Endodermal cell (in vitro differentiated cells): ENCODE results near the gene ABCD1. TPM values are rescaled to one million over a fixed set of nuclear protein-coding genes. Genes with fewer than 3 reads are reported as not detected.

Source experiments
- DNase-seq: peaks from one replicate; pipeline ENCODE4 v3.0.0-alpha.2; 2017
- H3K27ac ChIP-seq: 2 replicates; pipeline ENCODE4 v1.5.1; 2013; ENCODE audit warnings: mild to moderate bottlenecking, low read depth, low read length, moderate library complexity
- H3K27me3 ChIP-seq: 2 replicates; pipeline ENCODE4 v1.6.1; 2013; ENCODE audit warnings: mild to moderate bottlenecking, low read length, moderate library complexity; ENCODE audit not compliant: insufficient read depth, control insufficient read depth, poor library complexity, severe bottlenecking
- H3K36me3 ChIP-seq: 2 replicates; pipeline ENCODE4 v1.7.0; 2013; ENCODE audit warnings: mild to moderate bottlenecking, low read length, moderate library complexity; ENCODE audit not compliant: control insufficient read depth, insufficient read depth
- H3K4me1 ChIP-seq: one replicate; pipeline ENCODE4 v1.7.0; 2013; ENCODE audit warnings: low read length; ENCODE audit not compliant: control insufficient read depth, insufficient read depth
- H3K4me3 ChIP-seq: 2 replicates; pipeline ENCODE4 v1.5.1; 2013; ENCODE audit warnings: mild to moderate bottlenecking, low read length, moderate library complexity
- H3K9ac ChIP-seq: 2 replicates; pipeline ENCODE4 v1.6.1; 2013; ENCODE audit warnings: mild to moderate bottlenecking, low read length, moderate library complexity; ENCODE audit not compliant: poor library complexity, severe bottlenecking; ENCODE audit errors: extremely low read depth
- H3K9me3 ChIP-seq: 2 replicates; pipeline ENCODE4 v1.6.1; 2013; ENCODE audit warnings: mild to moderate bottlenecking, low read length, moderate library complexity; ENCODE audit not compliant: control insufficient read depth
- H3K27ac Mint-ChIP-seq: 2 replicates; pipeline ENCODE4 v1.8.0; 2020; ENCODE audit warnings: mixed read lengths
- H3K27me3 Mint-ChIP-seq: 2 replicates; pipeline ENCODE4 v1.8.0; 2021; ENCODE audit warnings: mild to moderate bottlenecking, mixed read lengths; ENCODE audit not compliant: insufficient read depth
- H3K36me3 Mint-ChIP-seq: 2 replicates; pipeline ENCODE4 v1.8.0; 2020; ENCODE audit warnings: low read depth, mixed read lengths
- H3K4me1 Mint-ChIP-seq: 2 replicates; pipeline ENCODE4 v1.8.0; 2020; ENCODE audit warnings: mixed read lengths
- H3K4me3 Mint-ChIP-seq: 2 replicates; pipeline ENCODE4 v1.8.0; 2020; ENCODE audit warnings: mild to moderate bottlenecking, moderate library complexity, mixed read lengths
- H3K9me3 Mint-ChIP-seq: 2 replicates; pipeline ENCODE4 v1.8.0; 2020; ENCODE audit warnings: mild to moderate bottlenecking, mixed read lengths
- WGBS, 2 experiments: methylation state at CpG; one replicate each; pipeline versions ENCODE4 v1.1.5 to v1.1.7; 2013; ENCODE audit warnings: missing lambda C conversion rate in 2 of 2, mixed read lengths in 1 of 2; ENCODE audit not compliant: insufficient coverage in 1 of 2, insufficient read length in 1 of 2; 5-methylcytosine and 5-hydroxymethylcytosine counted together
- total RNA-seq, 2 donors: library from RNA; stranded (reverse); fragmentation: NEBNext Ultra II Directional in 1 of 2; extraction: Animal tissue kit (Norgen Biotek cat#: 25700) in 1 of 2; gene quantifications; 2 replicates in 1 of 2; 3 replicates in 1 of 2; pipeline ENCODE4 v1.2.1, GENCODE V29; 2021
- TF ChIP-seq, protein P1 (sequence below): fragments of 200-600 bp; sonication (generic); conservative IDR thresholded peaks from 2 replicates; pipeline ENCODE4 v1.5.0; 2021; ENCODE audit warnings: antibody characterized with exemption, mild to moderate bottlenecking

ABCD1 gene
- total RNA-seq, 2 donors from 2014 or later, result 17.9 to 18.2 TPM

DNA sequence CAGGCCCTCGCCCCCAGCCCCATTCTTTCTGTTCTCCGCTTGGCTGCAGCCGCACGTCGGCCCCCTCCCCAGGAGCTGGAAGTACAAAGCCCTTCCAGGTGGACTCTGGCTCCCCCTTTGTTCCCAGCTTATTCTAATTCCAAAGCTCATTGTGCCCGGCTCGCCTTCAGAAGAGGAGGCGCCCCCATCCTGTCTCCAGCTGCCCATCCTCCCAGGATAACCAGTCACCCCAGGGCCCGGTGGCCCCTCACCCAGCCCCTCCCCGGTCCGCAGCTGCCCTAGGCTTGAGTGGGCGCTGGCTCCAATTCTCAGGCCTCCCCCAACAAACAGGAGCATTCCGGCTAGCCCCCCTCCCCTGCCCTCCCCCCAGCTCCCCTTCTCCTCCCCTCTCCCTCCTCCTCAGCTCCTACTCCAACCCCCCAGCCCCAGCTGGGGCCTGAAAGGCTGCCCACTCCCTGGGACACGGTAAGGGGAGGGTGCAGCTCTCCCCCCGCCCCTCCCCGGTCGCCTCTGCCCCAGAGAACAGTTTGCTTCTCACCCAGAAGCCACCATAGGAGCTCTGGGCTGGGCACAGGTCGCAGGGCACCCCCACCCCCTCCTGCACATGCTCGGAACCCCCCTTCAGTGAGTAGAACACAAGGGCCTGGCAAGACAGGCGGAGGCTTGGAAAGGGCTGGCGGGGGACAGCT lies 40.0 kb upstream of the ABCD1 start:
- Histone ChIP-seq H3K9me3 (no peaks in the 10 kb centered on the region), H3K36me3 (no peaks in the 10 kb centered on the region), H3K27me3 (no peaks in the 10 kb centered on the region), H3K4me1 (no peaks in the 10 kb centered on the region), H3K9ac (no peak overlapping the region), H3K4me3 (no peak overlapping the region), H3K27ac (peak overlapping the region; percentile 96)
- Mint-ChIP-seq H3K4me1 (peaks cover 9% of the 10 kb centered on the region), H3K27ac (no peak overlapping the region), H3K36me3 (peaks cover 4% of the 10 kb centered on the region), H3K9me3 (peaks cover 59% of the 10 kb centered on the region), H3K4me3 (no peak overlapping the region), H3K27me3 (peaks cover 2% of the 10 kb centered on the region)
- TF ChIP-seq, protein P1, sequence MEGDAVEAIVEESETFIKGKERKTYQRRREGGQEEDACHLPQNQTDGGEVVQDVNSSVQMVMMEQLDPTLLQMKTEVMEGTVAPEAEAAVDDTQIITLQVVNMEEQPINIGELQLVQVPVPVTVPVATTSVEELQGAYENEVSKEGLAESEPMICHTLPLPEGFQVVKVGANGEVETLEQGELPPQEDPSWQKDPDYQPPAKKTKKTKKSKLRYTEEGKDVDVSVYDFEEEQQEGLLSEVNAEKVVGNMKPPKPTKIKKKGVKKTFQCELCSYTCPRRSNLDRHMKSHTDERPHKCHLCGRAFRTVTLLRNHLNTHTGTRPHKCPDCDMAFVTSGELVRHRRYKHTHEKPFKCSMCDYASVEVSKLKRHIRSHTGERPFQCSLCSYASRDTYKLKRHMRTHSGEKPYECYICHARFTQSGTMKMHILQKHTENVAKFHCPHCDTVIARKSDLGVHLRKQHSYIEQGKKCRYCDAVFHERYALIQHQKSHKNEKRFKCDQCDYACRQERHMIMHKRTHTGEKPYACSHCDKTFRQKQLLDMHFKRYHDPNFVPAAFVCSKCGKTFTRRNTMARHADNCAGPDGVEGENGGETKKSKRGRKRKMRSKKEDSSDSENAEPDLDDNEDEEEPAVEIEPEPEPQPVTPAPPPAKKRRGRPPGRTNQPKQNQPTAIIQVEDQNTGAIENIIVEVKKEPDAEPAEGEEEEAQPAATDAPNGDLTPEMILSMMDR, result no peak
- peak; percentile 67 for DNase-seq
- 28 to 34% methylated on average over 4 to 11 of the region's 21 CpGs for WGBS, 2 experiments

DNA sequence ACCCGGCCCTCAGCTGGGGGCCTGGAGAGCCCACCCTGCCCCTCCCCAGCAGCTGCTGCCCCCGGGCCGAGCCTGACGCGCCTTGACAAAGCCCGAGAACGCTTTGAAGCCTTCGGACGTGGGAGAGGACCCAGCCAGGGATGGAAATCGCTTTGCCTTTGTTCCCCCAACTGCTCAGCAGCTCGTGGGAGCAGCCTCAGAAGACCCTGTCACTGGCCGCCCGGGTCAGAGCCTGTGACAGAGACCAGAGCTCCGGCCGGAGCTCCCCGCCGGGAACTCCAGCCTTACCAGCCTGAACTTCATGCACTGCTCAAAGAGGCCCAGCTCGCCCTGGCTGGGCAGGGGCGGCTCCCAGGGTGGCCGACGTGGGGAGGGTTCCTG lies 39.5 kb upstream of the ABCD1 start:
- no peak overlapping the region for H3K4me3 ChIP-seq

DNA sequence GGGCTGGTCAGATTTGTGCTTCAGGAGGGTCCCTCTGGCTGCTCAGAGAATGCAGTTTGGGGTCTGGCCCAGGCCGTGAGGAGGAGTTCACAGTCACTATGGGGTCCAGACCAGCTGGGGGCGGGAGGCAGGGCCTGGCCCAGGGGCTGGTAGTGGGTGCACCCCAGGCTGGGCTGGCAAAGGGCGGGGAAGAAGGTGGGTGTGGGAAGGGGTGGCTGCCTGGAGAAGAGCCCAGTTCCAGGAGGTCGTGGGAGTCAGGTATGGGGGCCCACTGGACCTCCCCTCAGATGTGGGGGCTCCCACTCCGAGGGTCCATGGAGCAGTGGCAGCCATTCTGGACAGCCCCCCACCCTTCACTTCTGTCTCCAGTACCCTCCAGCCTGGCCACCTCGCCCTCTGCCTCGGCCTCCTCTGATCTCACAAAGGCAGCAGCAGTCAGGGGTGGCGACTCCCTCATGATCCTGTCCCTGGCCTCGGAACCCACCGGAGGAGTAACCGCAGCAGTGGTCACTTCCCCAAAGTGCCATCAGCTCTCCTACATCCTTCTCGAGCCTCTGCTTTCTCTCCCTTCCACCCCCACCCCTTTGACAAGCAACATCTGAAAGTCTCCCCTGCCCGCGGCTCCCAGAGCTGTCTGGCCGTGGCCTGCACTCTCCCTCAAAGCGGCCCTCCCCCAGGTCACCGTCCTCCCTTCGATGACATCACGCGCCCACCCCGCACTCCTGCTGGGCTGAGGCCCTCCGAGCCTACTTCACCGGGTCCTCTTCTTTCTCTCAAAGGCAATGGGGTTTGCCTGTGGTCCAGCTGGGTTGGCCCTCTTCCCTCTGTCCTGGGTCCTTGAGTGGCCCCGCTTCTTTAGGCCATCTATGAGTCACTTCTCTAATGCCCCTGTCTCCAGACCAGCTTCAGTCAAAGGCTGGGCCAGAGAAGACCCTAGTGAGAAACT lies 38.6 kb upstream of the ABCD1 start:
- H3K9me3 ChIP-seq, result no peaks in the 10 kb centered on the region
- H3K9ac ChIP-seq, result no peak overlapping the region
- TF ChIP-seq, protein P1, result no peak
- 52 to 72% methylated on average over 7 to 23 of the region's 24 CpGs for WGBS, 2 experiments
- Mint-ChIP-seq H3K27ac (no peak overlapping the region), H3K4me1 (peaks cover 9% of the 10 kb centered on the region), H3K36me3 (peaks cover 4% of the 10 kb centered on the region), H3K4me3 (no peak overlapping the region), H3K27me3 (no peaks in the 10 kb centered on the region), H3K9me3 (peaks cover 60% of the 10 kb centered on the region)
- no peak overlapping the region for H3K4me3 ChIP-seq
- H3K27ac ChIP-seq, result peak overlapping the region; percentile 96
- no peaks in the 10 kb centered on the region for H3K27me3 ChIP-seq
- H3K36me3 ChIP-seq, result no peaks in the 10 kb centered on the region
- H3K4me1 ChIP-seq, result no peaks in the 10 kb centered on the region
- DNase-seq, result peak; percentile 52

More for the DNA sequence above, 39.5 kb upstream of the ABCD1 start:
- DNase-seq, result peak; percentile 63
- Mint-ChIP-seq H3K9me3 (peaks cover 57% of the 10 kb centered on the region), H3K27ac (no peak overlapping the region), H3K4me1 (peaks cover 9% of the 10 kb centered on the region), H3K27me3 (no peaks in the 10 kb centered on the region), H3K36me3 (peaks cover 4% of the 10 kb centered on the region), H3K4me3 (no peak overlapping the region)
- Histone ChIP-seq H3K36me3 (no peaks in the 10 kb centered on the region), H3K9ac (no peak overlapping the region), H3K27me3 (no peaks in the 10 kb centered on the region), H3K27ac (peak overlapping the region; percentile 96), H3K4me1 (no peaks in the 10 kb centered on the region), H3K9me3 (no peaks in the 10 kb centered on the region)
- WGBS, 2 experiments, result 44 to 60% methylated on average over 1 to 21 of the region's 21 CpGs
- TF ChIP-seq, protein P1, result no peak
